Ovary (tissue), 3 donors: ENCODE data around the gene MSANTD2.

Source experiments
- EP300 ChIP-seq: sonication (generic); formaldehyde crosslinking; IDR thresholded peaks from one replicate; pipeline ENCODE4 v1.6.1; 2017; ENCODE audit warnings: antibody characterized with exemption
- POLR2A ChIP-seq: fragments of 450-650 bp; IDR thresholded peaks from one replicate; pipeline ENCODE4 v1.6.1; 2017; ENCODE audit warnings: antibody characterized with exemption, mild to moderate bottlenecking, moderate library complexity
- TF ChIP-seq, protein P1 (sequence below), 3 donors: fragments of 450-650 bp in 2 of 3; fragments of 200-600 bp in 1 of 3; IDR thresholded peaks; one replicate each; pipeline versions ENCODE4 v1.5.1 to v1.8.0; 2016 to 2022; ENCODE audit warnings: antibody characterized with exemption in 3 of 3, mild to moderate bottlenecking in 1 of 3
- donor health status: DM: no; HTN: no; CAD: no.

DNA sequence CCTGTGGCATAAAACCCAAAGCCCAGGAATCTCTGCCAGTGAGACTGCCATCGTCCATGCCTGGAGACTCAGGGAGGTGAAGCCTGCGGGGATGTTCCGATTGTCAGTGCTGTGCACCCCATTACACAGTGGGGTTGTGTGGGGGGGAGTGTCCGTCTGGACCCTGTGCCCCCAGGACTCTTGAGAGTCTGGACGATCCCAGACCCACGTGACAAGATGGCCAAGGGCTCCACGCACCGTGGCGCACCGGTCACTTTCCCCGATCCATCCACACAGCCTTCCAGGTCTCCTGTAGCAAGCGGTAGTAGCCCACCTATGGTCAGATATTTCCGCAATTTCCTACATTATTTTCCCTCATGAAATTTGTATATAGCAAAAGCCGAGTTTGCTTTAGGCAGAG is 81.4 kb downstream of the MSANTD2 start:
- no peak for TF ChIP-seq POLR2A
- TF ChIP-seq, protein P1, sequence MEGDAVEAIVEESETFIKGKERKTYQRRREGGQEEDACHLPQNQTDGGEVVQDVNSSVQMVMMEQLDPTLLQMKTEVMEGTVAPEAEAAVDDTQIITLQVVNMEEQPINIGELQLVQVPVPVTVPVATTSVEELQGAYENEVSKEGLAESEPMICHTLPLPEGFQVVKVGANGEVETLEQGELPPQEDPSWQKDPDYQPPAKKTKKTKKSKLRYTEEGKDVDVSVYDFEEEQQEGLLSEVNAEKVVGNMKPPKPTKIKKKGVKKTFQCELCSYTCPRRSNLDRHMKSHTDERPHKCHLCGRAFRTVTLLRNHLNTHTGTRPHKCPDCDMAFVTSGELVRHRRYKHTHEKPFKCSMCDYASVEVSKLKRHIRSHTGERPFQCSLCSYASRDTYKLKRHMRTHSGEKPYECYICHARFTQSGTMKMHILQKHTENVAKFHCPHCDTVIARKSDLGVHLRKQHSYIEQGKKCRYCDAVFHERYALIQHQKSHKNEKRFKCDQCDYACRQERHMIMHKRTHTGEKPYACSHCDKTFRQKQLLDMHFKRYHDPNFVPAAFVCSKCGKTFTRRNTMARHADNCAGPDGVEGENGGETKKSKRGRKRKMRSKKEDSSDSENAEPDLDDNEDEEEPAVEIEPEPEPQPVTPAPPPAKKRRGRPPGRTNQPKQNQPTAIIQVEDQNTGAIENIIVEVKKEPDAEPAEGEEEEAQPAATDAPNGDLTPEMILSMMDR (IDR thresholded peaks at IDR 0.05), result no peak
- no peak for TF ChIP-seq EP300
